Measurements from ENCODE around the gene OSBPL5.
"Not testable (repeated sequence)": the region's sequence is repeated elsewhere in the genome, so short reads cannot be mapped to it uniquely, and the experiment has no call there.

- TF ChIP-seq CTCF, POLR2A (IDR thresholded peaks at IDR 0.05): not testable (repeated sequence)
Measured at GRCh38 chr11:3064709-3065108, 100.4 kb downstream of the OSBPL5 start.

Data from uterus (tissue), 2 donors.